ENCODE data around the gene SNX30.

The SNX30 gene

DNA sequence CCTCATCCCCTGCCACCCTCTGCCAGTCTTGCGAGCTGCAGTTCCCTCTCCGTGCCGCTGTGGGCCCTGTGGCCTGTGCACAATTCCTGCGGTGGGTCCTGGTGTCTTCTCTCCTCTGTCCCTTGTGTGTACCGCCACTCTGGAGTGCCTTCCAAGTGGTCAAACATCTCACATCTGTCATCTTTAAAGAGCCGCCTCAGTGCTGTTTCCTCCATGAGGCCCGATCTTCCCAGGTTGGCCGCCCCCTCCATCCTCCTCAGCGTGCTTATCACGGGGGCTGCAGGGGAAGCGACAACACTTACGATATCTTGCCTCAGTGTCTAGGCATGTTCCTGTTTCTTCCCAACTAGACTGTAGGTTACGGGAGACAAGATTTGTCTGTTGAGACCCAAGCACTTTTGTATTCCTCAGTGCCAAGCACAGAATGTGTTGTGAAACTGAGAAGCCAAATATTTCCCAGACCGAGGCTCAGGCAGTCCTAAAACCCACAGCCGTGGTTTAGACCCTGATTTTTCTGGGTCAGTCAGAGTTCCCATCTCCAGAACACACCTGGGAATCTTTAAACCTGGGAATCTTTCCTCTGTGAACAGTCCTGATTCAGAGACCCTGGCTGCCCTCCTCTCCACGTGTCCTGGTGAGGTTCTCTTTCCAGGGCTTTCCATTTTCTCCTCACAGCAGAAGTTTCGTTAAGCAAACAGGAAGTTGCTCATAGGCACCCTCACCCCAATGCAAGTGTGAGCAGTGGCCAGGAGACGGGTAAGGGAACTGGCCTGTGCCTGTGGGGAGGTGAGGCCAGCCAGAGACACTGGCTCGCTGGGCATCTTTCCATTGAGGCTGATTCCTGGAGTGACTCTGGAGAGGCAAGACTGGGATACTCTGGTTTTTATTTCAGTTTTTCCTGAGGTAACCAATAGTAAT, 111.3 kb downstream of the SNX30 start:
- DNase-seq = no peak

DNA sequence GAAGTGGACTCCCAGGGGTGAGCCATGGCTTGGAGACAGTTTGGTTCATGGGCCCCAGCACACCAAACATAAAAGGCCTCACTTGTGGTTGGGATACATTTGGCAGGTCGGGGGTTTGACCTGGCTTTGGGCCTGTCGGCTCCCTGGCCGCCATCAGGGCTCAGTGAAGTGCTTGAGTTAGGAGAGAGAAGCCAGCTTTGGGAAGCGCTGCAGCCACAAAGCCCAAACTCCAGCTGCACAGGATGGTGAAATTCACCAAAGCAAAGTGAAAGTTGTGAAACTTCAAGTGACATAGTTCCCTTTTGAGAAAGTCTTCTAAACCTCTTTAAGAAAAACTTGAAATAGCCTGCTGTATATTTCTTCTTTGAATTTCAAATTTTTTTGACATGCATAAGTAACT, 112.7 kb downstream of the SNX30 start:
- no peak for DNase-seq

DNA sequence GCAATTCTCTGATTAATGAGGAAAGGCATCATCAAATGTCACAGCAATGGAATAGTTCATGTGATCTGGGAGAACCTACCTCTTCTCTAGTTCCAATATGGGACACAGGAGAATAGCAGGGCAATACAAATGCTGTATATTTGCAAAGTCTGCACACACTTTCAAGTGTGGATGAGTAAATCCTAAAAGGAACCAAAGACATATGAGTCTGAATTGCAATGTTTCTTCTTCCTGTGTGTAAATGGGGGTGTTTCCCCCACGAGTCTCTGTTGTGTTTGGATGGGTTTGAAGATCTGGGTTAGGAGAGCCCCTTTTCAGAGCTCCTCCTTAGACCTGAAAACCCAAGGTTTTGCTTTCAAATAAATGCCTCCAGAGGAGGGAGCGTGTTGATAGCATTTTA, 113.2 kb downstream of the SNX30 start:
- DNase-seq = no peak

DNA sequence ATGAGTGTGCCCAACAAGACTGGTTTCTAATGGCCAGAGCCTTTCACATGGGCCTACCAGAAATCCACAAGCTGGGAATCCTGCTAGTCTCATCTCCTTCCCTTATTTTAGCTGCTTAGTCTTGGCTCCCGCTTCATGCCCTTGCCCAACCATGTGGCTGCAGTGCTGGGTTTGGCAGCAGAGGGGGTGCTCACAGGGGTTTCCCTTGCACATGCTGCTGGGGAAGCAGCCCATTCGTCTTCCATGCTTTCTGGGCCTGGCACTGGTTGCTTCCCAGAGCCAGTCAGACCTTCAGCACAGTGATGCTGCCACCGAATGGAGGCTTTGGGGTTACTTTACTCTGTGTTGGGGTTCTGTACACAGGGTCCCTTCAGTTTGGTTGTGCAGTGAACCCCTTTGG, 113.8 kb downstream of the SNX30 start:
- DNase-seq = no peak

DNA sequence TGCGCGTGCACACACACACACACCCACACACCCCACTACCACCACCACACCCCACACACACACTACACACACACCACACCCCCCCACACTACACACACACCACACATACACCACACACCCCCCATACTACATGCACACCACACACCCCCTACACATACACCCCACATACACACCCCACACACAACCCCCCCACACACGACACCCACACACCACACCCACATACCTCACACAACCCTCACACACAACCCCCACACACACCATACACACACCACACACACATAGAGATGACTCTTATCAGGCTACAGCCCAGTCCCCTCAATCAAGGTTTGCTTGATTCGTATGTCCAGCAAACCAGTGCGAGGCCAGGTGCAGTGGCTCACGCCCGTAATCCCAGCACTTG, 114.4 kb downstream of the SNX30 start:
- no peak for DNase-seq

DNA sequence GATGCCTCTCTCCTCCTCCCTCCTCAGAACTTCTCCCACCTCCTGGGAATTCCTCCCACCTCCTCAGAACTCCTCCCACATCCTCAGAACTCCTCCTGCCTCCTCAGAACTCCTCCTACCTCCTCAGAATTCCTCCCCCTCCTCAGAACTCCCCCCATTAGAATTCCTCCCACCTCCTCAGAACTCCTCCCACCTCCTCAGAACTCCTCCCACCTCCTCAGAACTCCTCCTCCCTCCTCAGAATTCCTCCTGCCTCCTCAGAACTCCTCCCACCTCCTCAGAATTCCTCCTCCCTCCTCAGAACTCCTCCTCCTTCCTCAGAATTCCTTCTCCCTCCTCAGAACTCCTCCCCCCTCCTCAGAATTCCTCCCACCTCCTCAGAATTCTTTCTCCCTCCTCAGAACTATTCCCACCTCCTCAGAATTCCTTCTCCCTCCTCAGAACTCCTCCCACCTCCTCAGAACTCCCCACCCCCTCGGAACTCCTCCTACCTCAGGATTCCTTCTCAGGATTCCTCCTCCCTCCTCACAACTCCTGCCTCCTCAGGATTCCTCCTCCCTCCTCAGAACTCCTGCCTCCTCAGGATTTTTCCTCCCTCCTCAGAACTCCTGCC, 116.2 kb downstream of the SNX30 start:
- DNase-seq = no peak

DNA sequence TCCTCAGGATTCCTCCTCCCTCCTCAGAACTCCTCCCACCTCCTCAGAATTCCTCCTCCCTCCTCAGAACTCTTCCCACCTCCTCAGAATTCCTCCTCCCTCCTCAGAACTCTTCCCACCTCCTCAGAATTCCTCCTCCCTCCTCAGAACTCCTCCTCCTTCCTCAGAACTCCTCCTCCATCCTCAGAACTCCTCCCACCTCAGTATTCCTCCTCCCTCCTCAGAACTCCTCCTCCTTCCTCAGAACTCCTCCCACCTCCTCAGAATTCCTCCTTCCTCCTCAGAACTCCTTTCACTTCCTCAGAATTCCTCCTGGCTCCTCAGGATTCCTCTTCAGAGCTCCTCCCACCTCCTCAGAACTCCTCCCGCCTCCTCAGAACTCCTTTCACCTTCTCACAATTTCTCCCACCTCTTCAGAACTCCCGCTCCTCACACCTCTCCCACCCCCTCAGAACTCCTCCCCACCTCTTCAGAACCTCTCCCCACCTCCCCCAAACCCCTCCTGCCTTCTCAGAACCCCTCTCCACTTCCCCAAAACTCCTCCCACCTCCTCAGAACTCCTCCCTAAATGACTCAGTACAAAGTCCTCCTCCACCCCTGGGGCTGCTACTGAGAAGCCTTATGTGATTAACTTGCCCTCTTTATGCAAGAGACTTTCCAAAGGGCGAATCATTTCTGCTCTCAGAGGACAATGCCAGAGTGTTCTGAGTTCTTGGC, 116.9 kb downstream of the SNX30 start:
- DNase-seq = no peak

DNA sequence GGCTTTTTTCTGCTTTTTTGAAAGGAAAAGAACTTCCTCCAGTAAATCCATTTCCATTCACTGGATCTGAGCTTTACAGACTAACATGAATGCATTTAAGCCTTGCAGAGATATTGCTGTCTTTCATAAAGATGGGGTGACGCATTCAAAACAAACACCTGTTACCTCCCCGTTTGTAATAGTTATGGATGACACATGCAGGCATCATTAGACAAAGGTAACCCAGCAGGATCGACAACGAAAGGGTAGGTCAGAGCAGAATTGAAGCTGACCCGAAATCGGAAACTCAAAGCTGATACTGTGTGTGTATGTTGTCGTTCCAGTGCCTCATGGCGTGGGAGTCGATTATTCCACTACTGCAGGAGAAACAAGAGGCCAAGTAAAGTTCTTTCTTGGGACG, 117.9 kb downstream of the SNX30 start:
- DNase-seq = no peak

DNA sequence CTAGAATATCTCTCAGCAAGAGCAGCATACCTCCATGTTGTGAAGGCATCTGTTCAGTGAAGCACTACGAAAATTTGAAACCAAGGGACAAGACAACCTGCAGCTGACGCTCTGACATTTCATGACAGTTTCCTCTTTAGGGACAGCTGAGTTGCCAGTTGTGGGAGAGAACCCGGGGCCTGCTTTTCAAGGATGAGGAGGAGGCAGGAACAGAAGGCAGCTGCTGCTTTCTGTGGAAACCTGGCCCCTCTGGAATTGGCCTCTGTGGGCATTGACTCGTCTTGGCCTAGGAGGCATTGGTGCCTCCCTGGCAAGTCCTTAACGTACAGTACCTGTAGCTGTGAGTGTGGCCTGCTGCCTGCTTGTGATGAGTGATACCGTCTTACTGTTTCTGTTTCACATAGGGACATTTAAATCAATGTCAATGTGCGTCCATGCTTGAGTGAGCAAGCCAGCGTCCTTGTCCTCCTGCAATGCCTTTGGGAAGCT, 118.5 kb downstream of the SNX30 start:
- DNase-seq = no peak

DNA sequence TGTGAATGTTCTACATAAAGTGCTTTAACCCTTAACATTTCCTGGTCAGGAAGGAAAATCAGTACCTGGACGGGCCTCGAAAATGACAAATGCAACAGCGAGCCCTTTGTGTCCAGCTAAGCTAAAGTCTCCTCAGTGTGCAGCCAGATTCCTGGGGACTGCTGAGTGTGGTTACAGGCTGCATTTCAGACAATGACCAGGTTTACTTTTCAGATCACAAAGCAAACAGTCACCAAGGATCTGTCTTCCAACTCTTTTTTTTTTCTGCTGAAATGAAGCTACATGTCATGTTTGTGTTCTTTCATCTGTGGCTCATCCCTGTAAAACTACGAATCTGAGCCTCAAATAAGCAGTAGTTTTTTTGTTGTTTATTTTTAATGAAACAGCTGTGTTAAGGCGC, 119.4 kb downstream of the SNX30 start:
- no peak for DNase-seq

DNA sequence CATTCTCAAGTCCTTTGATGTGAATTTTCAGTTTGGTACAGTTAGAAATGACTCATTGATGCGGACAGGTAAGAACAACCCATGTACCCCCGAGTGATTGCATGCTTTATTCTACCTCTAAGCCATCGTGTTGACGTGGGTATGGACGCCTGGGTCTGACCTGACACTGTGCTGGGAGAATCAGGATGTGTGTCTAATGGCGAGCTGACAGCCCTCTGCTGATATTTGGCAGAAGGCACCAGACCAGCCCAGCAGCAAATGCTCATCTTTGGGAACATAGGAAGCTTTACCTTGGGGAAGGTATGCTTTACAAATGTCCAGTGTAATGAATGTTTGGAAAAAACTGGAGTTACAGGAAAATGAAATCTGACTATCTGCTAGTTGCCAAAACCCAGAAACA, 120.0 kb downstream of the SNX30 start:
- DNase-seq = no peak

DNA sequence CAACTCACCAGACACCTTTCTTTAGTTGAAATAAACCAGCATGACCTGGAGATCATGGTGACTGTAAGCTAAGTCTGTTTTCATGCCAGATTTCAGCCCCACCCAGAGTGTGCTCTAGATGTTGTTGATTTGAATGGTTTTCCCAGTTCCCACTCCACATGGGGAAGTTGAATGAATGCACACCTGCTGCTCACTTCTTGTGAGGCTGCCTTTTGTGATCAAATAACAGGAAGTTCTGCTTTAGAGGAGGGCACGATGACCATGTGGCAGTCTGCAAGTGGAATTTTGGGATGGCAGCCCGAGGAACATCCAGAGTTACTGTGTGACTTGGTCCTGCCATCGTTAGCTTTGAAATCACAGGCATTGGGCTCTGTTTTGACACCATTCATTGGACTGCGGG, 121.5 kb downstream of the SNX30 start:
- no peak for DNase-seq

DNA sequence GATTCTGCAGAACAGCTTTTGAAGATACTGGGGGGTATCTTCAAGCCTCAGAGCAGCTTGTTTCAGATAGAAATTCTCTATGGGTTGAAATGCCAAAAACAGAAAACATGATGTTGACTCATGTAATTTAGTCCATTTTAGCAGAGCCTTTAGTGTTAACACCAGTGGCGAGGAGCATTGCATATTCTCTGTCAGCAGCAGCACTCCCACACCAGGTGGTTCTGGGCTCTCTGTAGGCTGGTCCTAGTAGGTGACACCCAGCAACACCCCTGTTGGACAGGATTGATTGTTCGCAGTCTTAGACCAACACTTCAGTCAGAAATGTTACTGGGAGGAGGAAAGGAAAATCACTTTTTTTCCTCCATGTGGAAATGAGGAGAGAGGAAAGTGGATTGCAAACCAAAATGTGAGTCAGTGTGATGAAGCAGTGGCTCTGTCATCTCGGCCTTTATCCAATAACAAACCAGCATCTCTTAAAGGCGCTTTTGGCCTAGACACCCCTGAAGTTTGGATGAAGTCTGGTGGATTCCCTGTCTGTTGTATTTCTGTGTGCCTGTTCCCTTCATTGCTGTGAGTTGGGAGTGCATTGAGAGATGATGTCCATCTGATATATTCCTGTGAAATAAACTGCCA, 123.3 kb downstream of the SNX30 start:
- no peak for DNase-seq

DNA sequence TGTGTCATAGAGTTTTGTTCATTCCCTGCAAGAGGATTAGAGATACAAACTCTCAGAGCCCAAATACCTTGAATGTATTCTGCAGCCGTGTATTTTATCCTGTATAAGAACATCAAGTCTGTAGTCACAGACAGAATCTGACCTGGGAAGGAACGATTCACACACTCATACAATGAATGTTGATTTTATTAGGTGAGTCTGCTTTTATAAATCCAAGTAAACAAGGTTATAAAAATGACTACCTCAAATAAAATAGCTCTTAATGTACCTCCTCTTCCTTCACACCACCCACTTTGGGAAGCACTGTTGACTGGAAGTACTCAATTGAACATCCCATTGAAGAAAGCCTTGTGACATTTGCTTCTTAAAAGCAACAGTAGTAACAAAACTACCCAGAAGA, 128.2 kb downstream of the SNX30 start:
- no peak for DNase-seq

DNA sequence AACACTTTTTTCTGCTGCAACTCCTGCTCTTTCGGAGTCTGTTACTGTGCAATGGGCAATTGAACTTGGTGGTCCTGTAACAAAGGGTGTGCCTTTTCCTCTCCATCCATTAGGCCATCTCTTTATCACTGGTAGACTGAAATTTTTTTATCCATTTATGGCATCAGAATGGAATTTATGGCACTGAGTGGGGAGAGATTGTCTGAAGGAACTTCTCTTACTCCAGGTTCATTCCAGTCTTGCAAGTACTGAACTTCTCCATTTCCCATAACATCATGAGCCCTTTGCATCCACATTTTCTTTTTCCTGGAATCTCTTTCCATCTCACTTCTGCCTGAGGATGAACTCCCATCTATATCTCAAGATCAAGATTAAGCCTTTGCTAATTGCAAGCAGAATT, 130.1 kb downstream of the SNX30 start:
- no peak for DNase-seq

DNA sequence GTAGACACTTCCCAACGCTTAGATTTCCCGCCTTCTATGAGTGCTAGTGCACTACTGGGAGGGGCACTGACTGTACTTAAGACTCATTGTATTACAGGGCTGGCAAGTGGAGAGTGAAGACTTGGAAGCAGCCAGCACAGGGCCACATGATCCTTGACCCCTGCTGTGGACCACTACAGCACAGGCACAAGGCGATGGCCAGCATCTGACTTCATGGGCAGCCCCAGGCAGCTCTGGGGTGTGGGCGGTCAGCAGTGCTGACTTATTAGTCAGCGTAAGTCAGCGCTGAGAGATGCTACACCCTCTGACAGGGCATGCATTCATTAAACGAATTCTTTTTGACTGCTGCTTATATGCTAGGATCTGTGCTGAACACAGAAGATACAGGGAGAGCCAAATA, 130.8 kb downstream of the SNX30 start:
- DNase-seq = no peak

DNA sequence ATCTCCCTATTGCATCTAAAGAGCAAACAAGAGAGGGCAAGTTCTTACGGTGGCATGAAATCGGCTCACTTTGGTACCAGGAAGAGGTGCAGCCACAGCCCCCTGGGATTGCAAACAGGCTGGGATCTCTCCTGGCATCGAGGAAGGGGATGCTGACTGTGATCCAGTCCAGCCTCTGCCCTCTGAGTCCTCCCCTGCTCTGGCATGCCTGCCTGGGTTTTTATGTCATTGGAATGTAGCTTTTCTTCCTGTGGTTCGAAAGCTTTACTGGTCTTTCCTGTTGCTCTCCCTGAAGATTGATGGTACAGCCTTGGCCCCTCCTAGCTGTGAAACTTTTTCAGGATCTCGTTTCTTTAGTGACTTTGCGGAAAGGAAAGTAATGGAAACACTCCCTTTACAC, 133.5 kb downstream of the SNX30 start:
- DNase-seq = no peak

DNA sequence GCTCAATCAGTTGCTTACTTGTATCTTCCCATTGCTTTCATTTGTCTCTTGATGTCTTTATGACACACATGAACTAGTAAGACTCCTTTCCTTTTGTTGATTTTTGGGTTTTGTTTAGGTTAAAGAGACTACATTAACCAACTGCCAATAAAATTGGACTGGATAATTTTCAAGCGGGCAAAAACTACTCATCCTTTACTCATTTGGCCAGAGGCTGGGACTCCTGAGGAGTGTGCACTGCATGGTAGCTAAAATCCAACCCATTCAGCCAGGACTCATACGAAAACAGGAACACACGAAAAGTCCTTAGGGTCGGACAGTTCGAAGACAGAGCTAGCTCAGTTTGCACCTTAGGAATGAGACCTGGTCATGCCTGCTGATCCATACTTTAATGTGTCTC, 134.2 kb downstream of the SNX30 start:
- DNase-seq = no peak

DNA sequence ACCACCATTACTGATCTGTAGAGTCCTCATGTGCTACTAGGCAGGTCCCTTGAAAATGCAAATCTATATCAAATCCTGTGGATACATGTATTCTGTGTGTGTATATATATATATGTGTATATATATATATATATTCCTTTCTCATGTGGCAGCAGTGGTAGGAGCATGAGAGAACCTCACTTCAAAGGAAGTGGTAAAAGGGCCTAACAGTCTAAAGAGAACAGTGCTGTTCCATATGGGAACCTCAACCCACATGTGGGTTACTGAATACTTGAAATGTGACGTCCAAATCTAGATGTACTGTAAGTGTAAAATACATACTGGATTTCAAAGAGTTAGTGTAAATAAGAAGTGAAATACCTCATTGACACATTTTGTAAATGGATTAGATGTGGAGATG, 134.8 kb downstream of the SNX30 start:
- DNase-seq = no peak

DNA sequence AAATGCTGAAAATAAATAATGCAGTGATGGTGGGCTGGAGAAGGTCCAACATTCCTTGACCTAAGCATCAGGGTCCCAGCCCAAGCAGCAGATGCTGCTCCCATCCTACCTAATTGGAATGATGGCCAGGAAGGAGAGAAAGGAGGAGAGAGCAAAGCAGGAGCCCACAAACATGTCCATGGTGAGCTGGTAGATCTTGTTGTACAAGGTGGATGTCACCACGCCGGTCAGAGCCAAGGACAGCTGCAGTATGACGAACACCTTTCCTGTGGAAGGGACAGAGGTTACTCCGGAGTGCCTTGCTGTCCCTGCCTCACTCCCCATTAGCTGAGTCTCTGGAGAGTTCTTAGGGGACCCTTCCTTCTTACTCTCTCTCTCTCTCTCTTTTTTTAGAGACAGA, 135.8 kb downstream of the SNX30 start:
- no peak for DNase-seq

DNA sequence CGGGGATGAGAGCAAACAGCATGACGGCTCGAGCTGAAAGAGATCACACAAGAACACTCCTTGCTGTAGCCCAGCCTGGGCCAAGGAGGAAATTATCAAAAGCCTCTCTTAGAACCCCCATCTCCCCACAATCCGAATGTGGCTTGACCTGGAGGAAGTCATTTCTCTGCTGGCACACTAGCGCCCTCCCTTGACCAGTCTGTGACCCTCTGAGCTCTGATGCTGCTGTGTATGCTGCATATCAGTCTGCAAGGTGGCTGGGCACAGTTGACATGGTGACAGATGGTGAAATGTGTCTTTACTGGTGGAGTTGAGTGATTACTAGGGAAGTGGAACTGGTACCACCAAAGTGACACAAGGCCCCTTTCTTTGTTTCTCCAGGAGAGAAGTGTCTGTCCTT, 136.8 kb downstream of the SNX30 start:
- no peak for DNase-seq

DNA sequence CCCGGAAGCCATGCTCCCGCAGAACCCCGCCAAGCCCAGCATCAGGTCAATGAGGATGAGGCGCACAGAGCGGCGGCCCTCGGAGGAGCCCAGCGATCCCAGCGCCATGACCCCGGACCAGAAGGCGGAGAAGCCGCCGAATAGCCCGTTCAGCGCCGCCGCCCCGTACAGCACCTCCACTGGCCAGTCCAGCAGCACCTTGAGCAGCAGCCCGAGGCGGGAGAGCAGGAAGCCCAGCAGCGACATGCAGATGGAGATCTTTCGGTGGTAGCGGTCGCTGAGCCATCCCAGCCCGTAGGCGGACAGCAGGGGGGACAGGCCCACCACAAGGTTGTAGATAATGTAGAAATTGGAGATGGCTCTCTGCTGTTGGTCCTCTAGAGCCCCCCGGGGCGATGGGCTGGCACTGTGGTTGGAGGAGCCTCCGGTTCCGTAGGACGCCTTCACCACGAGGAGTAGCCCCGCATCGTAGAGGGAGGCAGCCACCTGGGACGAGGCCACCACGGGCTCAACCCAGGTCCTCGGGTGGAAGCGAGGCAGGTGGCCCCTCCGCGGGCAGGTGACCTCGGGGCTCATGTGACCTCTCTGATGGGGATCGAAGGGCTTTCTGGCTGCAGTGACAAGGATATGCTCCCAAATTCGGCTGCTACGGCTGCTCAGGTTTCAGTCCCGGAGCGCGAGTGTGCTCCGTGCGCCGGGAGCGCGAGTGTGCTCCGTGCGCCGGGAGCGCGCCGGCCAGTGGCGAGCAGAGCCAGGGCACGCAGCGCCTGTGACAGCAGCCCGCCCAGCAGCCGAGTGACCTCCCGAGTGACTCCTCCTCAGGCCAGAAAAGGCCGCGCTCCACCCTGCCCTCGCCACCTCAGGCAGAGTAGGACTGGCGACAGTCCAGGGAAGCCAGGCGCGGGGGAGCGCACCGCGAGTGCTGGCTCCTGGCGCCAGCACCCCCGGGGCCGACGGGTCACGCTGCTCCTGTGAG, 139.8 kb downstream of the SNX30 start, which contains the start of gene SLC46A2:
SLC46A2 (minus strand) TSS at position 771 of the 976 bp plus-strand sequence; CDS start at position 576, 195 bp downstream.
- no peak for DNase-seq
